ENCODE measurements around the gene SLC4A3.
A peak's percentile ranks its signal among the peaks of the same experiment; 100 is the strongest.
"Not testable (repeated sequence)": the region's sequence is repeated elsewhere in the genome, so short reads cannot be mapped to it uniquely, and the experiment has no call there.

Gene SLC4A3

DNA sequence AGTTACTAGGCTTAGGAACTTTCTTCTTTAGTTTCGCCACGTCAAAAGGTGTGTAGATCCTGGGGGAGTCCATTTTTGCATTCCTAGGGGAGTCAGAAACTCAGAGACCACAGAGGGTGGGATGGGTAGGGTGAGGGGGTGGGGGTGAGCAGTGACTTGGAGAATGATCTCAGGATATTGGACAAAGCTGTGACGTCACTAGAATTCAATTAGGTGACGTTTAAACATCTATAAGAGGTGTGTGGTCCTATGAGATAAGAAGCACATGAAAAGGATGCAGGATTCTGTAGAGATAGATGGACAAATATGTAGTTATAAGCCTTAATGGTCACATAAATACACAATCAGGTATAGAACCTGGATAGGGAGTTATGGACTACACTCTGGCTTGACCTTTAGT is 21.5 kb downstream of the SLC4A3 start:
- DNase-seq, result no peak

DNA sequence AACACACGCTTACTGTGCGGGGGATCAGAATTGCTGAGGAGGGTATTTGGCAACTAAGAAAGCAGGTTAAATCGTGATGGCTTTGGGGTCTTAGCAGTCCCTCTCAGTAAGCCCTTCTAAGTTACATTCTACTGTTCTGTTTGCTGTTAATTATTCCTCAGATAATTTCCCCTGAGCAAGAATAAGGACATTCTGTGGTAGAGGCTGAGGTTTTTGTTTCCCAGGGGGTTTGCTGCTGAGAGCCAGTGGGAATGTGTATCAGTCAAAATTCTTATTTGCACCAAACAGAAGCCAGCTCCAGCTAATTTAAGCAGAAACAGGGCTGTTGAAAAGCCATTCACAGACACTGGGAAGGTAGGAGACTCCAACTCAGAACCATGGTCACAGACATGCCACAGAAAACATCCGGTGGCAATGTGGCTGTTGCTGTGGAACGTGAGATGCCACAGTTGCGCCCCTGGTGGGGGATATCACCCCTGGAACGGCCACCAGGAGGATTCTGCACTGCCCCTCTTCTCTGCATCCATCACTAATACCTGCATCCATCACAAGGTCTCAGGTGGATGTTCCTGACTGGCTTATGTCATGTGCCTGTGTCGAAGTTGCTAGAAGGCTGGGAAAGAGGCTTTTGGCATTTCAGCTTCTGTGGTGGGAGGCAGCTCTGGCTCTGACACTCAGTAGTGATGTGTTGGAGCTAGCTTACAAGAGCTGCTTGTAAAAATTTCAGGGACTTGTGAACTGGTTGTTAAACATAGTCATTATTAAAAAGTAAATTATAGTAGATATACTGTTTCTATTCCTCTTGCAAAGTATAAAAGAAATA is 23.2 kb downstream of the SLC4A3 start:
- peak; percentile 56 for DNase-seq

DNA sequence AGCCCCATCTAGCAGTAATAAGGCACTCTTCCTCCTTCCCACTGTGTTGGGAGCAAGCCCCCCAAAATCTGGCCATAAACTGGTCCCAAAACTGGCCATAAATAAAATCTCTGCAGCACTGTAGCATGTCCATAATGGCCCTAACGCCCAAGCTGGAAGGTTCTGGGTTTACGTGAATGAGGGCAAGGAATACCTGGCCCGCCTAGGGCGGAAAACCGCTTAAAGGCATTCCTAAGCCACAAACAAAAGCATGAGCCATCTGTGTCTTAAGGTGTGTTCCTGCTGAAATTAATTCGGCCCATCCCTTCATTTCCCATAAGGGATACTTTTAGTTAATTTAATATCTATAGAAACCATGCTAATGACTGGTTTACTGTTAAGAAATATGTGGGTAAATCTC is 24.2 kb downstream of the SLC4A3 start:
- not testable (repeated sequence) for DNase-seq

DNA sequence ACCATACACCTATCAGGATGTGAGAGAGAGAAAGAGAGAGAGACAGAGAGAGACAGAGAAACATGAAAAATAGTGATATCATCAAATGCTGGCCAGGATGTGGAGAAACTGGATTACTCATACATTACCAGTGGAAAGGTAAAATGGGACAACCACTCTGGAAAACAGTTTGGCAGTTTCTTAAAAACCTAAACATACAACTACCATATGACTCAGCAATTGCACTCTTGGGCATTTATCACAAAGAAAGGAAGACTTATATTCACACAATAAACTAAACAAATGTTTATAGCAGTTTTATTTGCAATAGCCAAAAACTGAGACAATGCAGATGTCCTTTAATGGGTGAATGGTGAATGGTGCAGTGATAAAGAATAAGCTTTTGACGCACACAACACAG is 29.1 kb downstream of the SLC4A3 start:
- DNase-seq, result no peak

GRCh38 chr2:219658196-219658846 is 30.9 kb downstream of the SLC4A3 start:
- DNase-seq, result peak; percentile 34

- DNase-seq, result no peak
These were observed 31.4 kb downstream of the SLC4A3 start for GRCh38 chr2:219658874-219659273.

GRCh38 chr2:219661197-219661954 is 33.9 kb downstream of the SLC4A3 start:
- no peak for DNase-seq

GRCh38 chr2:219661955-219662395 is 34.5 kb downstream of the SLC4A3 start:
- DNase-seq, result peak; percentile 33

GRCh38 chr2:219662566-219662965 is 35.1 kb downstream of the SLC4A3 start:
- no peak for DNase-seq

GRCh38 chr2:219663116-219663762 is 35.8 kb downstream of the SLC4A3 start:
- DNase-seq, result no peak

- DNase-seq, result no peak
These were observed 36.6 kb downstream of the SLC4A3 start for GRCh38 chr2:219664041-219664440.

- peak; percentile 35 for DNase-seq
These were observed 37.5 kb downstream of the SLC4A3 start for GRCh38 chr2:219664944-219665343.

DNA sequence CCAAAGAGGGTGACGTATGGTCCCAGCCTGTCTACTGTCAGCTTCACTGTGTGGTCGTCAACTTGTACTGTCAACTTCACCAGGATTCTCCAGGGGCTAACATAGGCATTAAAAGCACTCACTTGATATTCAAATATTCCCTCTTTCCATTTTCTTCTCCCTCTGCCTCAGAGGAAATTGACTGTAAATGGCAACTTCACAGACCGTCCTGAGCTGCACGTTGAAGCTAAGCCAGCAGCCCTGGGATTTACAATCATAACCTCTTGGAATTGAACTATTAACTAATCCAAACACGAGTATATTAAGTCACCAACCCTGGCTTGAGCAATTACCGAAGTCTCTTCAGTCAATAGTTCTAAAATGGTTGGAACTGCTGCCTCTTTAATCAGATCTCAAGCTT is 38.5 kb downstream of the SLC4A3 start:
- no peak for DNase-seq

GRCh38 chr2:219668316-219668715 is 40.9 kb downstream of the SLC4A3 start:
- no peak for DNase-seq

- DNase-seq, result no peak
These were observed 43.0 kb downstream of the SLC4A3 start for GRCh38 chr2:219670386-219670785.

GRCh38 chr2:219671279-219671678 is 43.8 kb downstream of the SLC4A3 start:
- DNase-seq, result no peak

DNA sequence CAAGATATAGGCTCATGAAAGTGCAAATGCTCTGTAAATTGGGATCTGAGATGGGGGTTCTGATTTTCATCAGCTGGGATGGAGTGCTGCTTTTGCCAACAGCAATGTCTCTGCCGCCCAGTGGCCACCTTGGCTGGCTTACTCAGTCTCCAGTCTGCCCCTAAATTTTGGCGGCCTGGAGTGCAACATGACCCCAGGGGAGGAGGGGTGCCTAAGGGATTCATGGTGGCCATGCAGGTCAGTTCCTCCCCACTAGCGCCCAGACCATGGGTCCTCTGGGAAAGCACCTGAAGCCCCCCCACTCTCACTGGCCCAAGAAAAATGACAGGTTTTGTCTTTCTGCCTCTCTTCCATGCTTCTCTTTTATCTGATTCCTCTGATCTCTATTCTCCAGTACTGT is 45.0 kb downstream of the SLC4A3 start:
- DNase-seq, result no peak

GRCh38 chr2:219675221-219675620 is 47.8 kb downstream of the SLC4A3 start:
- DNase-seq, result no peak

- no peak for DNase-seq
These were observed 49.2 kb downstream of the SLC4A3 start for GRCh38 chr2:219676586-219676985.

DNA sequence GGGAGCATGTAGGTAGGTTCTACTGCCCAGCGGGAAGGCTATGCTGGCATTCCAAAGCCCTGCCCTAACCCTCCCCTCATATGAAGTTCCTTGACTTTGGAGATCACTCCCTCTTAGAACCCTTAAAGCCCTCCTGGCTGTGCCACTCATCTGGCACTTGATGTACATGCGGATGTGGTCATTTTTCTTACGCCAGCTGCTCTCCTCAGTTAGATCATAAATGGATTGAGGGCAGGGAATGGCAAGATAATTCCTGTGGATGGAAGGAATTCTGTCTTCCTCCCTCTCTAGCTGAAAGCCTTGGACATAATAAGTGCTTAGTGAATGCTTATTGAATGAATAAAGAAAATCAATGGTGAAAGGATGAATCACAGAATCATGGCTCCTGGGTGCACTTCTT is 51.6 kb downstream of the SLC4A3 start:
- no peak for DNase-seq

DNA sequence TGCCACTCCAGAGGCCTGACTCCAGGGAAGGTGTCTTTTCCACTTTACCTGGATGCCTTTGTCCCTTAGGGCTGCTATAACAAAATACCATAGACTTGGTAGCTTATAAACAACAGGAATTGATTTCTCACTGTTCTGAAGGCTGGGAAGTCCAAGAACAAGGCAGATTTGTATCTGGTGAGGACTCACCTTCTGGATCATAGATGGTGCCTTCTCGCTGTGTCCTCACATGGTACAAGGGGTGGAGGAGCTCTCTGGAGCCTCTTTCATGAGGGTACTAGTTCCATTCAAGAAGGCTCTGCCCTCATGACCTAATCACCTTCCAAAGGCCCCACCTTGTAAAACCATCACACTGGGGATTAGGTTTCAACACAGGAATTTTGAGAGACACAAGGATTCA is 52.1 kb downstream of the SLC4A3 start:
- DNase-seq, result no peak

DNA sequence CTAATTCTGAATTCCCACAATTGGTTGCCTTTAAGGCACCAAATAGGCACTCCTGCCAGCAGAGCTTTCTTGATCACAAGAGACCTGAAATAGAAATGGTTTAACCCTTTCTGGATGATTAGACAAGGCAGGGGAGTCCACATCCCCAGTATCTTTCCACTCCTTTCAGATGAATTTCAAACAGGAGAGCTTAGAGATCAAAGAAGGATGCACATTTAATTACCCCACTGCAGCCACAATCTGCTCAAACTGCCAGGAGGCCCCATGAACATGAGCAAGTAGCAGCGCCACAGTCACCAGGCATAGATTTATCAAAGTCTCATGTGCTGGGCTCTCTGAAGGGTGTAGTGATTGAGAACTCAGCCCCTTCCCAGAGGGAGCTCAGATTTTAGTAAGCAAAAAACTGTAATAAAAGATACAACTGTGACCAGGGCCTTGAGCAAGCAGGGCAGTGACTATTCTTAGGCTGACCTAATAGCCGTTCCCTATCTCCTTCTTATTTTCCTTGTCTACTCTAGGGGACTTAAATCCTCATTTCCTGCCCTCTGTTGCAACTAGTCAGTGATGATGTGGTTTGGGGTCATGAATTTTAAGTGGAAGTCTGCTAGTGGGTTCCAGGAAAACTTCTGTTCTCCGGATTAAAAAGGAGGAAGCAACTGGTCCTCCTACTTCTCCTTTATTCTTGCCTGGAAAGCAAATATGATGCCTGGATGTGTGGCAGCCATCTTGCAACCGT is 53.7 kb downstream of the SLC4A3 start:
- no peak for DNase-seq
